HG03571 (cell line): ENCODE measurements around the gene SEC24B.
"Not testable (repeated sequence)": the region's sequence is repeated elsewhere in the genome, so short reads cannot be mapped to it uniquely, and the experiment has no call there.

Experiments
- ATAC-seq: cut with Tn5 transposase; IDR thresholded peaks from one replicate; pipeline ENCODE4 v1.9.1; 2021; ENCODE audit not compliant: unreplicated experiment

The SEC24B gene

GRCh38 chr4:109574443-109574850, 140.8 kb downstream of the SEC24B start:
- no peak for ATAC-seq

GRCh38 chr4:109574931-109575804, 141.6 kb downstream of the SEC24B start:
- no peak for ATAC-seq

GRCh38 chr4:109576462-109576861, 142.8 kb downstream of the SEC24B start:
- no peak for ATAC-seq

DNA sequence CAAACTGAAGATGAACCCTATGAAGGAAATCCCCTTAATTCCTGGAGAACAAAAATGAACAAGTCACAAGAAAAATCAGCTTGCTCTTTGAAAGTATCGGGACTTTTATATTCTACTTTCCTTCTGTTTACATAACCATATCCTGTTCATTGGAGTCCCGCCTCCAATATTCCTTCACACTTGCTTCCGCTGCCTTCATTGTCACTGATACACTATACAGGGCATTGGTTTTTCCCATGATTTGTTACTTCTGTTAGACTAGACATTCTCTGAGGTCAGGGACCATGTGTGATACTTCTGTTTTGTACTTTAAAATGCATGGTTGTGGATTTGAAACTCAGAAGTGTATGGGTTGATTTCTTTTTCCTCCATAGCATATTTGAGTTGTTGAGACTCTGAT, 145.2 kb downstream of the SEC24B start:
- ATAC-seq: no peak

DNA sequence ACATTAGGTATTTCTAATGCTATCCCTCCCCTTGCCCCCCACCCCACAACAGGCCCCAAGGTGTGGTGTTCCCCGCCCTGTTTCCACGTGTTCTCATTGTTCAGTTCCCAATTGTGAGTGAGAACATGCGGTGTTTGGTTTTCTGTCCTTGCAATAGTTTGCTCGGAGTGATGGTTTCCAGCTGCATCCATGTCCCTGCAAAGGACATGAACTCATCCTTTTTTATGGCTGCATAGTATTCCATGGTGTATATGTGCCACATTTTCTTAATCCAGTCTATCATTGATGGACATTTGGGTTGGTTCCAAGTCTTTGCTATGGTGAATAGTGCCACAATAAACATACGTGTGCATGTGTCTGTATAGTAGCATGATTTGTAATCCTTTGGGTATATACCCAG, 146.4 kb downstream of the SEC24B start:
- ATAC-seq: not testable (repeated sequence)

GRCh38 chr4:109588176-109588575, 154.6 kb downstream of the SEC24B start:
- peak; percentile 92 for ATAC-seq

DNA sequence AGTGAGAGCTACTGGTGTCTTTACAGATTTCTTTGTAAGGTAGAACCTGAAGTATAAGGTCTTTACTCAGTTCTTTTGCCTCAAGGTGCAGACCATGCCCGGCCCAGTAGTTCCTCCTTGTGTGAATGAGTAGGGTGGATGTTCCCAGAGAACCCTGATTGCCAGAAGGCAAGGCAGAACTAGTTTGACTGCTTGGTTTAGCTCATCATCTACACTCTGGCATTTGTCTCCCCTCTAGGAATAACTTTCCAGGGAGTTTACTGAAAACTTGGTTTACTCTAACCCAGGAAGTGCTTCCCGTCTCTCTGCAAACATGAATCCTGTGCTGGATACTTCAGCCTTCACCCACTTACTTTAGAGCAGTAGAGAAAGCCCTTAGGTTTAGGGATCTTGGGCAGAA, 155.5 kb downstream of the SEC24B start:
- ATAC-seq: no peak

DNA sequence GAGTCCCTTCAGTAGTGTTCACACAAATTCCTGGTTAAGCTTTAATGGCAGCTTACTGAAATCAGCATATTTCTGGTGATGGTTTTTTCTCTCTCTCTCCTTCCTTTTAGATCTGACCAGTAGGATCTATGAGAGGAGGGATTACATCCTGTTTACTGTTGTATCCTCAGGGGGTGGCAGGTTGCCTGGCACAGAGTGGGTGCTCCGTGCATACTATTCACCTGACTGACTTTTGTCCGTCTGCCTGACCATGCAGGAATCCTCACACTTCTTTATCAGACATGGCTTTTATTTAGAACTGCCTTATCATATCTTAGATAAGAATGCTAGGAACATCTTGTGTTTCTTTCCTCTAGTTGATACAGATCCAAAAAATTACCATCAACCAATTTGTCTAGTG, 156.0 kb downstream of the SEC24B start:
- ATAC-seq: no peak
